ENCODE measurements around the gene TLL1. TPM values are rescaled to one million over a fixed set of nuclear protein-coding genes. Genes with fewer than 3 reads are reported as not detected.

Gene TLL1
- total and polyA plus RNA-seq, 2 experiments from 2014 or later = 0.18 to 2.4 TPM

DNA sequence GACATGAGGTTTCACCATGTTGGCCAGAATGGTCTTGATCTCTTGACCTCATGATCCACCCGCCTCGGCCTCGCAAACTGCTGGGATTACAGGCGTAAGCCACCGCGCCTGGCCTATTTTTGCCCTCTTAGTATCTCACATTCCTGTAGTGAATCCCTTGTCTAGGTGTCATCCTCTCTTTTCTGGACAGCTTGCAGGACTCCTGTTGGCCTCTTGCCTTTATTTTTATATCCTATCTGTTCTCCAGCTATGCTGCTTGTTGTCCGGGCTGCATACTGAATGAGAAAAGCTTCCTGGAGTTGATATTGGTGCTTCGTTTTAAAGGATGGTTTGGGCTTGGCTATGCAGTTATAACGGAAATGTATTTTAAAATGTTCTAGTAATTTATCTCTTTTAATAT, 148.6 kb downstream of the TLL1 start:
- Mint-ChIP-seq H3K4me1 (no peaks in the 10 kb centered on the region), H3K9me3 (no peaks in the 10 kb centered on the region), H3K4me3 (no peak overlapping the region), H3K27me3 (ENCODE audit: insufficient read depth, low read depth, poor library complexity) (peaks cover 2% of the 10 kb centered on the region), H3K36me3 (ENCODE audit: low read depth) (no peaks in the 10 kb centered on the region), H3K27ac (no peak overlapping the region)
- H3K79me2 ChIP-seq (replicated peaks; ENCODE audit: insufficient read depth) = no peaks in the 10 kb centered on the region
- H3K9me2 ChIP-seq (ENCODE audit: insufficient read depth) = no peaks in the 10 kb centered on the region
- H3F3A ChIP-seq (replicated peaks; ENCODE audit: low read depth) = no peaks in the 10 kb centered on the region
- H3K4me1 ChIP-seq (ENCODE audit: insufficient read depth) = no peaks in the 10 kb centered on the region
- ATAC-seq = no peak
- H3K4me2 ChIP-seq = no peak overlapping the region
- no peak for DNase-seq (ENCODE audit: low spot score)
- no peaks in the 10 kb centered on the region for H3K27me3 ChIP-seq (ENCODE audit: insufficient read depth)
- TF ChIP-seq STAT1 (IDR thresholded peaks at IDR 0.05; ENCODE audit: unreplicated experiment) (no peak), EZH2phosphoT487 (IDR thresholded peaks at IDR 0.05; ENCODE audit: unreplicated experiment) (no peak), NANOG (IDR thresholded peaks at IDR 0.05; ENCODE audit: borderline replicate concordance) (no peak), ZNF331 (CRISPR knock-in tag; IDR thresholded peaks at IDR 0.05; ENCODE audit: low read depth) (no peak)
- TF ChIP-seq, protein P1, sequence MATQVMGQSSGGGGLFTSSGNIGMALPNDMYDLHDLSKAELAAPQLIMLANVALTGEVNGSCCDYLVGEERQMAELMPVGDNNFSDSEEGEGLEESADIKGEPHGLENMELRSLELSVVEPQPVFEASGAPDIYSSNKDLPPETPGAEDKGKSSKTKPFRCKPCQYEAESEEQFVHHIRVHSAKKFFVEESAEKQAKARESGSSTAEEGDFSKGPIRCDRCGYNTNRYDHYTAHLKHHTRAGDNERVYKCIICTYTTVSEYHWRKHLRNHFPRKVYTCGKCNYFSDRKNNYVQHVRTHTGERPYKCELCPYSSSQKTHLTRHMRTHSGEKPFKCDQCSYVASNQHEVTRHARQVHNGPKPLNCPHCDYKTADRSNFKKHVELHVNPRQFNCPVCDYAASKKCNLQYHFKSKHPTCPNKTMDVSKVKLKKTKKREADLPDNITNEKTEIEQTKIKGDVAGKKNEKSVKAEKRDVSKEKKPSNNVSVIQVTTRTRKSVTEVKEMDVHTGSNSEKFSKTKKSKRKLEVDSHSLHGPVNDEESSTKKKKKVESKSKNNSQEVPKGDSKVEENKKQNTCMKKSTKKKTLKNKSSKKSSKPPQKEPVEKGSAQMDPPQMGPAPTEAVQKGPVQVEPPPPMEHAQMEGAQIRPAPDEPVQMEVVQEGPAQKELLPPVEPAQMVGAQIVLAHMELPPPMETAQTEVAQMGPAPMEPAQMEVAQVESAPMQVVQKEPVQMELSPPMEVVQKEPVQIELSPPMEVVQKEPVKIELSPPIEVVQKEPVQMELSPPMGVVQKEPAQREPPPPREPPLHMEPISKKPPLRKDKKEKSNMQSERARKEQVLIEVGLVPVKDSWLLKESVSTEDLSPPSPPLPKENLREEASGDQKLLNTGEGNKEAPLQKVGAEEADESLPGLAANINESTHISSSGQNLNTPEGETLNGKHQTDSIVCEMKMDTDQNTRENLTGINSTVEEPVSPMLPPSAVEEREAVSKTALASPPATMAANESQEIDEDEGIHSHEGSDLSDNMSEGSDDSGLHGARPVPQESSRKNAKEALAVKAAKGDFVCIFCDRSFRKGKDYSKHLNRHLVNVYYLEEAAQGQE (IDR thresholded peaks at IDR 0.05; ENCODE audit: unreplicated experiment) = no peak
- TF ChIP-seq, protein P2, sequence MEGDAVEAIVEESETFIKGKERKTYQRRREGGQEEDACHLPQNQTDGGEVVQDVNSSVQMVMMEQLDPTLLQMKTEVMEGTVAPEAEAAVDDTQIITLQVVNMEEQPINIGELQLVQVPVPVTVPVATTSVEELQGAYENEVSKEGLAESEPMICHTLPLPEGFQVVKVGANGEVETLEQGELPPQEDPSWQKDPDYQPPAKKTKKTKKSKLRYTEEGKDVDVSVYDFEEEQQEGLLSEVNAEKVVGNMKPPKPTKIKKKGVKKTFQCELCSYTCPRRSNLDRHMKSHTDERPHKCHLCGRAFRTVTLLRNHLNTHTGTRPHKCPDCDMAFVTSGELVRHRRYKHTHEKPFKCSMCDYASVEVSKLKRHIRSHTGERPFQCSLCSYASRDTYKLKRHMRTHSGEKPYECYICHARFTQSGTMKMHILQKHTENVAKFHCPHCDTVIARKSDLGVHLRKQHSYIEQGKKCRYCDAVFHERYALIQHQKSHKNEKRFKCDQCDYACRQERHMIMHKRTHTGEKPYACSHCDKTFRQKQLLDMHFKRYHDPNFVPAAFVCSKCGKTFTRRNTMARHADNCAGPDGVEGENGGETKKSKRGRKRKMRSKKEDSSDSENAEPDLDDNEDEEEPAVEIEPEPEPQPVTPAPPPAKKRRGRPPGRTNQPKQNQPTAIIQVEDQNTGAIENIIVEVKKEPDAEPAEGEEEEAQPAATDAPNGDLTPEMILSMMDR (conservative IDR thresholded peaks at IDR 0.05; ENCODE audit: low read depth in 2 of 2) = no peak
- H4K20me1 ChIP-seq (replicated peaks; ENCODE audit: insufficient read depth) = no peaks in the 10 kb centered on the region
- no peak overlapping the region for H3K27ac ChIP-seq (ENCODE audit: low read depth)
- H2AFZ ChIP-seq = no peak overlapping the region
- no peaks in the 10 kb centered on the region for H3K36me3 ChIP-seq (ENCODE audit: insufficient read depth)
- no peak overlapping the region for H3K4me3 ChIP-seq

DNA sequence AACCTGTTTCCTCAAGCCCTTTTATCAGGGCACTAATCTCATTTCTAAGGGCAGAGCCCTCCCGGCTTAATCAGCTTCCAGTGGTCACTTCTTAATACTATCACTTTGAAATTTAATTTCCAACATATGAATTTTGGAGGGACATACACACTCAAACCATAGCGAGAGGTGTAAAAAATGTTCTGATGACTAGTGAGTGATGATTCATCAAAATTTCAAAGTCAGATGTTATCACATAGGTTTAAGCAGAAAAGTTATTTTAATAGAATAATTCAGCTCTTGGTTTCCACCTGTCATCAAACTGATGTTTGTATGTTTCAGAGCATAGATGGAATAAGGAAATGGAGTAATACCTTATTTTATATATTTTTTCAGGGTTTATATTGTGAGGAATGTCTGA, 161.9 kb downstream of the TLL1 start:
- no peaks in the 10 kb centered on the region for H3K9me3 Mint-ChIP-seq
- Histone ChIP-seq H3K4me1 (ENCODE audit: insufficient read depth) (peaks cover 10% of the 10 kb centered on the region), H2AFZ (no peak overlapping the region), H3K36me3 (ENCODE audit: insufficient read depth) (no peaks in the 10 kb centered on the region), H3K4me2 (no peak overlapping the region), H4K20me1 (replicated peaks; ENCODE audit: insufficient read depth) (no peaks in the 10 kb centered on the region), H3K27me3 (ENCODE audit: insufficient read depth) (no peaks in the 10 kb centered on the region), H3K9me2 (ENCODE audit: insufficient read depth) (no peaks in the 10 kb centered on the region), H3K4me3 (no peak overlapping the region), H3F3A (replicated peaks; ENCODE audit: low read depth) (no peaks in the 10 kb centered on the region), H3K27ac (ENCODE audit: low read depth) (no peak overlapping the region), H3K79me2 (replicated peaks; ENCODE audit: insufficient read depth) (no peaks in the 10 kb centered on the region)
- H3K4me3 Mint-ChIP-seq = no peak overlapping the region
- H3K27ac Mint-ChIP-seq = 0 out of 2 replicates have a peak overlapping the region, but pooled peaks have one; percentile 52
- peaks cover 10% of the 10 kb centered on the region; the same call in 2 of the 3 replicates for H3K4me1 Mint-ChIP-seq
- no peak for ATAC-seq
- H3K27me3 Mint-ChIP-seq (ENCODE audit: insufficient read depth, low read depth, poor library complexity) = no peaks in the 10 kb centered on the region
- TF ChIP-seq, protein P1 (IDR thresholded peaks at IDR 0.05; ENCODE audit: unreplicated experiment) = no peak
- TF ChIP-seq ZNF331 (CRISPR knock-in tag; IDR thresholded peaks at IDR 0.05; ENCODE audit: low read depth) (no peak), ZNF114 (CRISPR knock-in tag; IDR thresholded peaks at IDR 0.05) (no peak), CREB1 (CRISPR knock-in tag; IDR thresholded peaks at IDR 0.05; ENCODE audit: low read depth) (no peak)
- TF ChIP-seq, protein P2 (conservative IDR thresholded peaks at IDR 0.05; ENCODE audit: low read depth in 2 of 2) = no peak
- DNase-seq (ENCODE audit: low spot score) = no peak
- H3K36me3 Mint-ChIP-seq (ENCODE audit: low read depth) = no peaks in the 10 kb centered on the region

Data from GM23338 (cell line).